Activated CD8-positive, alpha-beta memory T cell treated with anti-CD3 and anti-CD28 coated beads, Interleukin-2, amount 50 U/mL, for 1 hour (primary cell): ENCODE results near the gene SMAP2.
"Not testable (repeated sequence)": the region's sequence is repeated elsewhere in the genome, so short reads cannot be mapped to it uniquely, and the experiment has no call there.

Source experiments
- DNase-seq: peaks from one replicate; pipeline ENCODE4 v3.0.0-alpha.2; 2020; ENCODE audit errors: extremely low read depth

Gene SMAP2

DNA sequence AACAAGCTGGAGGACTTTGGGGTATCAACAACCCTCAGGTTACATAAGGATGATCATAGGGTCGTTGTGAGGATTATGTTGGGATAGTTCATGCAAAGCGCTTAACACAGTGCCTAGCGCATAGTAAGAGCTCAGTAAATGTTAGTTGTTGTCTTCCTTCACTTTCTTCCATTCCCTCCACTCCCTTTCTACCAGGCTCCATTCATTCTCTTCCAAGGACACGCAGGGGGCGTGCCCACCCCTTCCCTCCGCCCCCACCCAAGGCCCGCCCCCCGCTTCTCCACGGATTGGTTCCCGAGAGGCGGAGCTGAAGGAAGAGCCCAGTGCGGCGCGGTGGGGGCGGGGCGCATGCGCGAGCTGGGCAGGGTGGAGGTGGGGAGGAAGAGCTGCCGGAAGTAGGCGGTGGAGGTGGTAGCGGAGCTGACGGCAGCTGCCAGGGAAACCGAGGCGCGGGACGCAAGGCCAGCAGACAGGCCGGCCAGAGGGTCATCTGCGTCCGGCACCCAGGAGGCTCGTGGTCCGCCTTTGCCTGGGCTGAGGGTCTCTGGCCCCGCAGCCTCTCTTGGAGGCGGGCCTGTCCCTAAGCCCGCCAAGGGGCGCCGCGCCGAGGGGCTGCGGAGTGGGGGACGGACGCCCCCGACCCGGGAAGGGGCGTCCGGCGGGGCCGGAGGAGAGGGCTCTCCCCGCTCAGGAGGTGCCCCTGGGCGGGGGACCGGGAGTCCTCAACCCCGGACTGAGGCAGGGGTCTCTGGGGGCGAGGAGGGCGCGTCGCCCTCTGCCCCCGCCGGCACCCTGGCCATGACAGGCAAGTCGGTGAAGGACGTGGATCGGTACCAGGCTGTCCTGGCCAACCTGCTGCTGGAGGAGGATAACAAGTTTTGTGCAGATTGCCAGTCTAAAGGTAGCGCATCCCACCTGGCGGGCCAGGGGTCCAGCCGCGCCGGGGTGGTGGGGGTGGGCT lies at the start of gene SMAP2:
Gene SMAP2 (plus strand): TSS at position 405 of the 961 bp plus-strand sequence. CDS start 394 bp downstream, at position 799.
- DNase-seq = peak; percentile 86

DNA sequence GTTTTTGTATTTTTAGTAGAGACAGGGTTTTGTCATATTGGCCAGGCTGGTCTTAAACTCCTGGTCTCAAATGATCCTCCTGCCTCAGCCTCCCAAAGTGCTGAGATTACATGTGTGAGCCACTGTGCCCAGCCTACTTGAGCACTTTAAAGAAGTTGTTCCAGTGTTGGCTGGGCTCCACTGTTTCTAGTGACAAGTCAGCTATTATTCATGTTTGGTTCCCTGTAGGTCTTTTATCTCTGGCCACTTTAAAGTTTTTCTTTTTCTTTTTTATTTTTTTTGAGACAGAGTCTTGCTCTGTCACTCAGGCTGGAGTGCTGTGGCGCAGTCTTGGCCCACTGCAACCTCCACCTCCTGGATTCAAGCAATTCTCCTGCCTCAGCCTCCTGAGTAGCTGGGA lies 42.1 kb upstream of the SMAP2 start:
- not testable (repeated sequence) for DNase-seq

DNA sequence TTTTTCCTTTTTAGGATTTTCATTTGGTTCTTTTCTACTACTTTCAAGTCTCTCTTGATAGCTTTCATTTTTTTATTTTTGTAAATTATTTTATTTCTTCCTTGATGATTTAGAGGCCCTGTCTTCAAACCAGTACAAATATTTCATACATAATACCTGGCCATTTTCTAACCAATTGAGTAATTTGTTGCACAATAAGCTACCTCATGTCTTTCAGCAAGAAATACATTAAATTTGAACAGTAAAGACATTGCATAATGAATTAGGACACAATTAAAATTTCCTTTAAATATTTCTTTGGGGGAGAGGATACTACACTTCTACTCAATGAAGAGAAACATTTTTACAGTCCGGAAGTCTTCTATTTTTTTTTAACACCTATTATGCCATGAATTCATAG lies 40.8 kb upstream of the SMAP2 start:
- DNase-seq = no peak

DNA sequence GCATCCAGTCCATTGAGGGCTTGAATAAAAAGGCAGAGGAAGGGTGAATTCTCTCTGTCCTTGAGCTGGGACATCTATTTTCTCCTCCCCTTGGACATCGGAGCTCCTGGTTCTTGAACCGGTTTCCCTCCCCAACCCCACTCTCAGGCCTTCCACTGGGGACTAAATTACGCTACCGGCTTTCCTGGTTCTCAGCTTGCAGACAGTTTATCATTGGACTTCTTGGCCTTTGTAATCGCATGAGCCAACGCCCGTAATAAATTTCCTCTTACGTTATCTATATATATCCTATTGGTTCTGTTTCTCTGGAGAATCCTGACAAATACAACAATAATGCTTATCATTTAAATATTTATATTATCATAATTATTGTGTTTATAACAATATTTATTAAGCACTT lies 36.1 kb upstream of the SMAP2 start:
- DNase-seq = no peak

DNA sequence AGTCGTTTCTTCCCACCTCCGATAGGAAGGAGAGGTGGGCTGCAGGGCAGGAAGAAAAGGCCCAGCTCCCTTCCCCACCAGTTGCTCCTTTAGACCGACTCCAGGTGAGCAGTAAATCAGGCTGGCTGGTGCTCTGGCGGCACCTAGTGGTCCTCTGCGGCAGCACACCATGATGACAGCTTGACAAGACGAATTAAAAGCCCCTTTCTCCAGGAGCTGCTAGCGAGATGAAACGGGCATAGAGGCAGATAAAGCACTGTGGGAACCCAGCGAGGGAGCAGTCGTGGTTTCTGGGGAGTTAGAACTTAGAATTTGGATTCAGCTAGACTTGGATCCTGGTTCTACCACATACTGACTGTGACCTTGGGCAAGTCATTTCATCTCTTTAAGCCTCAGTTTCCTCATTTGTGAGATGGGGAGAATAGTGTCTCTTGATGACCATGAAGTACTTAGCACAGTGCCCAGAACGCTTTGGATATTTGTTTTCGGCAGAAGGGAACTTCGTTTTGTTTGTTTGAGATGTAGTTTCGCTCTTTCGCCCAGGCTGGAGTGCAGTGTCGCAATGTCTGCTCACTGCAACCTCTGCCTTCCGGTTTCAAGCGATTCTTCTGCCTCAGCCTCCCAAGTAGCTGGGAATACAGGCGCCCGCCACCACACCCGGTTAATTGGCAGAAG lies 34.6 kb upstream of the SMAP2 start:
- DNase-seq = peak; percentile 63

DNA sequence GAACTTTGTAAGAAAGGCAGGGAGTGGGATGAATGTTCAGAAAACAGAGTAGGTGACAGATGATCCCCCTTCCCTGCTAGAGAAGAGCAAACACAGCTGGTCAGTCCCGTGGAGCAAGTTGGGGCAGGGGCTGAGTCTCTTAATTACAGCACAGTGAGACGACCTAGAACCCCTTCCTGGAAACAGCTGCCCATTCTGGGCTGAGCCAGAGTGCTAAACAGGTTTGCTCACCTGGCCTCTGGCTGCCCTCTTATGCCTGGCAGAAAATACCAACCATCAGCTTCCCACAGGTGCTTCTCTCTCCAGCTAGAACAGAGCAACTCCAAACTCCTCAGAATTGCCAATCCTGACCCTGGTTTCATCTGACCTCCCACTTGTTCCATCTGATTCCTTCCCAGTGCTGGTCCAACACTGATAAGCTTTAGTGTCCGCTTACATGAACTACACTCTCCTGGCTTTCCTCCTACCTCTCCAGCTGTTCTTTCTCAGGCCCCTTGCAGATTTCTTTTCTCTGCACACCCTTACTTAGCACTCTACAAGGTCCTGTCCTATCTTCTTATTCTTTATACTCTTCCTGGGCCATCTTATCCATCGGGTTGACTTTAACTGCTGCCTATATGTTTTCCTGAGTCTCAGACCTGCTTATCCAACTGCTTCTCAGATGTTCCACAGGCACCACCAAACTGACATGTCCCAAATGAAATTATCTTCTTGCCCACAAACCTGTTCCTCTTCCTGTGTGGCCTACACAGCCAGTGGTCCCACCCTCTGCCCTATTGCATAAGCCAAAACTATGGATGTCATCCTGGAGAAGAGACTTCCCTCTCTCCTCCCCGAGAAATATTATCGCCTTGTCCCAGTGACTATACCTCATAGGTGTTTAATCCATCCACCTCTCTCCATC lies 33.9 kb upstream of the SMAP2 start:
- DNase-seq = no peak

DNA sequence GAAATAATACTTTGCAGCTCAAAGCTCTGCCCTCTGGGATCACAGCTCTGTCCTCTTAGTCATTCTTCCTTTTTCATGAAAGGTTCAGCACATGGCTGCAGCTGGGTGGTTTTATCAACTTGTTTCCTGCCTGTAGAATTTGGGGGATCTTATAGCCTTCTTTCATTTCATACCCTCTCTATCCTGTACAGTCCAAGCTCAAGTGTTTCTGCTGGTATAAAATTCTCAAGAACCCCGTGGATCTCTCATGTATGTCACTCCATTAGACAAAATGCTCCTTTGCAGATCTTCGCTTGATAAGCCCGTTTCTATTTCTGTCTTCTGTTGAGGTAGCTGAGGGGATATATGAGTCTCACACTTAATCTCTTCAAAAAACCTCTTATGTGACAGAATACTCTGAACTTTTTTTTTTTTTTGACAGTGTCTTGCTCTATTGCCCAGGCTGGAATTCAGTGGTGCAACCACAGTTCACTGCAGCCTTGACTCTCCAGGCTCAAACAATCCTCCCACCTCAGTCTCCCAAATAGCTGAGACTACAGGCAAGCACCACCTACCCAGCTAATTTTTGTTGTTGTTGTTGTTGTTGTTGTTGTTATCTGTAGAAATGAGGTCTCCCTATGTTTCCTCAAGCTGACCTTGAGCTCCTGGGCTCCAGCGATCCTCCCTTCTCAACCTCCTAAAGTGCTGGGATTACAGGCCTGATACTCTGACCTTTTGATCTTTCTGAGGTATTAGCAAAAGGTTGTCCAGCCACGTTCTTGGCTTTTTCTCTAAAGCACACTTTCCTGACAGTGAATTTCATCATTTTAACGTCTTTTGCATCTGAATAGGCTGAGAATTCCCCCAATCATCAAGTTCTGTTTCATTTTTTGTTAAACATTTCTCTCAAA lies 31.8 kb upstream of the SMAP2 start:
- DNase-seq = no peak

DNA sequence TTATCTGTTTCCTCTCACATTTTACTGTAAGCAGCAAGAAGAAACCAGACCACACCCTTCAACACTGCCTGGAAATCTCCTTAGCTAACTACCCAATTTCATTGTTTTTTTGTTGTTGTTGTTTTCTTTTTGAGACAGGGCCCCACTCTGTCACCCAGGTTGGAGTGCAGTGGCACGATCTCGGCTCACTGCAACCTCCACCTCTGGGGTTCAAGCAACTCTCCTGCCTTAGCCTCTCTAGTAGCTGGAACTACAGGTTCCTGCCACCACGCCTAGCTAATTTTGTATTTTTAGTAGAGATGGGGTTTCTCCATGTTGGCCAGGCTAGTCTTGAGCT lies 31.2 kb upstream of the SMAP2 start:
- DNase-seq = not testable (repeated sequence)

DNA sequence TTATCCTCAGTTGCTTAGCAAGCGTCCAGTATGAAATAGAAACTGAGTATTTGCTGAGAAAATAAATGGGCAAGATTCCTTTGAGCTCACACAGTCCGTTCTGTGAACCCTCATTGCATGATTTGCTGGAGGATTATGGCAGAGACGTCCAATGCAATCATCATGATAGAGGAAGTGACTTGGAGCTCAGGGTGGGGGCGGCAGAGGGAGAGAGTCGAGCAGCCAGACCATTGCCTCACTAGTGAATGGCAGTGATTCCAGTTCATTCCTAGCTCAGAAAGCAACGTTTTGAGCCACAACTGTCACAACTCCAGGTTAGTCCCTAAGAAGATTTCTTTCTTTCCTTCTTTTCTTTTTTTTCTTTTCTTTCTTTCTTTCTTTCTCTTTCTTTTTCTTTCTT lies 28.9 kb upstream of the SMAP2 start:
- DNase-seq = no peak

DNA sequence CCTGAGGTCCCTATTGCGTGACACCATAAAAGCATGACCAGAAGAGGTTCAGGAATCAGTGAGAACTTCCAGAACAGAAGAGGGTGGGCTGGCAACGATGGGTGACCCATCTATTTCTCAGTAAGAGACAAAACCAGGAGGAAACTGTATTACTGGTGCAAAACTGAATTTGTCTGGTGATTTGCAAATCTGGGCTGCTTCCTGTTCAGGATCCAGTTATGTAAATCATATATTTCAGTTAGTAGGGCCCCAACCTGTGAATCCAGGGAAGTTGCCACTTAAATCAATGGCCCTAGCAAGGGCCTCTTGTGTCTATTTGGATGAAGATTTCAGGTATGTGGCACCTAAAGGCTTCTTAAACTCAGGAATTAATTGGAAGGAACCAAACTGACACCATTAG lies 23.1 kb upstream of the SMAP2 start:
- no peak for DNase-seq

DNA sequence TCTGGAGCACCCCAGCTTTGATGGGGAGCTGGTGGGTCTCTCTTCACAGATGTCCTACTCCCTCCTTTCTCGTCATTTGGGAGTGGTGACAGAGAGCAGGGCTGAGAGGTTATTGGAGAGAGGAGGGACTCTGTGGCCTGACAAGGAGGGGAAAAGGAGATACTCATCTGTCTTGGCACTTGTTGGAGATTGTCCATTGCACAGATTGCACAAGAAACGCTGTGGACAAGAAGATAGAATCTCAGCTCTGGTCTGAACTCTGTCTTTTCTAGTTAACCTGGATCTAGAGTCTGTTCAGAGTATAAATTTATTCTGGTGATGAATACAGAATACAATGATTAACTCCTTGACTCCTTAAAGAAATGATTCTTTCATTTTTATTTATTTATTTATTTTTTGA lies 22.4 kb upstream of the SMAP2 start:
- DNase-seq = no peak

DNA sequence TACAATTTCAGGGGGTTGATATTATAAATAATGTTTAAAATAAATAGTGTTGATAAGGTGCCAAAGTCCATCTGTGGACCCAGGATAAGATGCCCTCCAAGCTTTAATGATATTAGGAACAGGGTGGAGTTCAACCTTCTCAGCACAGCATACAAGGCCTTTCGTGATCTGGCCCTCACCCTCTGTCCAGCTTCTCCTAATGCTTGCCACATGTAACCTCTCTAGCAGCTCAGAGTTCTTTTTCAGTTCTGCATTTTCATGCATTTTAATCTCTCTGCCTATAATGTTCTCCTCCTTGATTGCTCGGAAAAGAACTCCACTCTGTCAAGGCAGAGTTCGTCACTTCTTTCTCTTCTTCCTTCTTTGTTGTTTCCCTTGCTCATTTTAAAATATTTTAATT lies 21.4 kb upstream of the SMAP2 start:
- no peak for DNase-seq

DNA sequence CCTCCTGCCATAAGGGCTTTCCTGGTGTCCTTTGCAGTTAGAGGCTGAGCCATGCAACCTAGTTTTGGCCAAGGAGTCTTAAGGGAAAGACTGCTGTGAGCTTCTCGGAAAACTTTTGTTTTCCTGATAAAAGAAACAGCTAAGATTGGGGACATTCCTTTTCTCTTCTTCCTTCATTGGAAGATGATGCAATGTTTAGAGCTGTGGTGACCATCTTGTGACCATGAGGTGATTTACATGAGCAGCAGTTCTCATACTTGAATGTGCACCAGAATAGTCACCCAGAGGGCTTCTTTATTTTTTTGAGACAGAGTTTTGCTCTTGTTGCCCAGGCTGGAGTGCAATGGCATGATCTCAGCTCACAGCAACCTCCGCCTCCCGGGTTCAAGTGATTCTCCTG lies 20.4 kb upstream of the SMAP2 start:
- DNase-seq = no peak

DNA sequence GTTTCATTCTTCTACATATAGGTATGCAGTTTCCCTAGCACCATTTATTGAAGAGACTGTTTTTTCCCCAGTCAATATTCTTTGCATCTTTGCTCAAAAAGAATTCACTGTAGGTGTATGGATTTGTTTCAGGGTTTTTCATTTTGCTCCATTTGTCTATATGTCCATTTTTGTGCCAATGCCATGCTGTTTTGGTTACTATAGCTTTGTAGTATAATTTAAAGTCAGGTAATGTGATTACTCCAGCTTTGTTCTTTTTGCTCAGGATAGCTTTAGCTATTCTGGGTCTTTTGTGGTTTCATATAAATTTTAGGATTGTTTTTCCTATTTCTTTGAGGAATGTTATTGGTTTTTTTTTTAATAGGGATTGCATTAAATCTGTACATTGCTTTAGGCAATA lies 15.9 kb upstream of the SMAP2 start:
- no peak for DNase-seq

DNA sequence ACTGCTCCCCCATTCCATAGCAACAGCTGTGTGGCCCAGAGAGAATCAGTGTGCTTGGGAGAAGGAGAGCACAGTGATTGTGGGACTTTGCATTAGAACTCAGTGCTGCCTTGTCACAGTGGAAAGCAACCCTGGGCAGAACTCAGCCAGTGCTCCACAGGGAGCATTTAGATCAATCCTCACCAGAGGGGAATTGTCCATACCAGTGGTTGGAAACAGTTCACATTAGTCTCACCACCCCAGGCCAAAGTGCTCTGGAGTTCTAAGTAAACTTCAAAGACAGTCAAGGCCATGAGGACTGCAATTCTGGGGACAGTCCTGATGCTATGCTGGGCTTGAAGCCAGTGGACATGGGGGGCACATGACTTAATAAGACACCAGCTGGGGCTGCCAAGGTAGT lies 12.9 kb upstream of the SMAP2 start:
- DNase-seq = no peak

DNA sequence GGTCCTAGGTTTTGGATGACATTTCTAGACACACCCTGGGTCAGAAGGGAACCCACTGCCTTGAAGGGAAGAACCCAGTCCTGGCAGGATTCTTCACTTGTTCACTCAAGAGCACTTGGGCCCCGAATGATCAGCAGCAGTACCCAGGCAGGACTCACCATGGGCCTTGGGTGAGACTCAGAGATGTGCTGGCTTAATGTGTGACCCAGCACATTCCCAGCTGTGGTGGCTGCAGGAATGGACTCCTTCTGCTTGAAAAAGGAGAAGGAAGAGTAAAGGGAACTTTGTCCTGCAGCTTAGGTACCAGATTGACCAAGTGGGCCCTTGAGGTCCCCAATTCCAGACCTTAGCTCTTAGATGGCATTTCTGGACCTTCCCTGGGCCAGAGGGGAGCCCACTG lies 12.3 kb upstream of the SMAP2 start:
- no peak for DNase-seq

DNA sequence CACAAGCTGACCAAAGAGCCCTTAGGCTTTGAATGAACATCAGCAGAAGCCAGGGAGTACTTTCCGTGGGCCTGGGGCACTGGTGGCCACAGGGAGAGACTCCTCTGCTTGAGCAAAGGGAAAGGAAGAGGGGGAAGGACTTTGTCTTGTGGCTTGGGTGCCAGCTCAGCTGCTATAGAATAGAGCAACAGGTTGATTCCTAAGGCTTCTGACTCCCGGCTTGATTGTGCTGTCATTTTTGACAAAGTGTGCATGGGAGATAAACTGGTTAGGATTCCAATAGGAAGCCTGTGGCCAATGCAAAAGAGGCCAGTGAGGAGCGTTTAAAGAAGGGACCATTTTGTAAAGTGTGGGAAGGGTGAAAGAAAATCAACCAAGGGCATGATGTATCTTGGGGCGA lies 11.9 kb upstream of the SMAP2 start:
- DNase-seq = no peak

DNA sequence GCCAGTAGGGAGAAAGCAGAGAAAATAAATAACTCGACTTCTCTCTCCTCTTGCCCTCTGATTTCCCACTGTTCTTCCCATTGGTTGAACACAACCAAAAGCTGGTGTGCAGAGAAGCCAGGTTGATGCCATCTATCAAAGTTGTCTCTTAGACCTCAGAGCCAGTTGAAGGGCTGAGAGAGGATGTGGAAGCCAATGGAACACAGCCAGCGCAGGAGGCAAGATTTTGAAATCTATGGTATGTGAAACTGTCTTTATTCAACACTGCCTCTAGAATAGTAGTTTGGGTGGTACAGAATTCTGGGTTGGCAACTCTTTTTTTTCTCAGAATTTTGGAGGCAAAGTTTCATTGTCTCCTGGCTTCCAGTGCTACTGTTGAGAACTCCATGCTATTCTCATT lies 11.3 kb upstream of the SMAP2 start:
- no peak for DNase-seq

DNA sequence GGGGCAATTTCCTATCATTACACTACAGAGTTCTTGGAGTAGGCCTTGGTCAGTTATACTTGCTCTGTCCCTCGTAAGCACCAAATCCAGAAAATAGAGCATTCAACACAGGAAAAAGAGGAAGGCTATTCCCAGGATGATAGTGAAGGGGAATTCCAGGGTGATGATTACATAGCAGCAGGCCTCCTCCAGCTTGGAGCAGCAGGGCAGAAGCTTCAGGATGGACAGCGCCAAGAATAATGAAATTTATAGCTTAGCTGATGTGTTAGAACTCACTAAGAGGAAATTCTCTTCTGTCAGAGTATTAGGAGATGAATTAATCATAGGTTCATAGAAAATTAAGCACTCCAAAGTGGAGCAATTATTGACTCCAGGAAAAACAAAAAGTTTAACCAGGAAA lies 10.8 kb upstream of the SMAP2 start:
- DNase-seq = no peak

DNA sequence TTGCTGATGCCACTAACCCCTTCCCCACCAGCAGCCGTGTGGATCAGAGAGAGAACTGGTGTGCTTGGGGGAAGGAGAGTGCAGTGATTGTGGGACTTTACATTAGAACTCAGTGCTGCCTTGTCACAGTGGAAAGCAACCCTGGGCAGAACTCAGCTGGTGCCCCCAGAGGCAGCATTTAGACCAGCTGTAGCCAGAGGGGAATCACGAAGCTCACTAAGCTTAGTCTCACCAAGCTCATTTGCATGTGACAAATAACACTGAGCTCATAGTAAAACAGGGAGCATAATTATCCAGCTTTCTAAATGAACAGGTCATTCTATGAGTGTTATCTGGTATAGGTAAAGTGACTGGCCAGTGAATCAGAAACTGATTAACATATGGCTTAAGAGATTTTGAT lies 9.8 kb upstream of the SMAP2 start:
- no peak for DNase-seq

DNA sequence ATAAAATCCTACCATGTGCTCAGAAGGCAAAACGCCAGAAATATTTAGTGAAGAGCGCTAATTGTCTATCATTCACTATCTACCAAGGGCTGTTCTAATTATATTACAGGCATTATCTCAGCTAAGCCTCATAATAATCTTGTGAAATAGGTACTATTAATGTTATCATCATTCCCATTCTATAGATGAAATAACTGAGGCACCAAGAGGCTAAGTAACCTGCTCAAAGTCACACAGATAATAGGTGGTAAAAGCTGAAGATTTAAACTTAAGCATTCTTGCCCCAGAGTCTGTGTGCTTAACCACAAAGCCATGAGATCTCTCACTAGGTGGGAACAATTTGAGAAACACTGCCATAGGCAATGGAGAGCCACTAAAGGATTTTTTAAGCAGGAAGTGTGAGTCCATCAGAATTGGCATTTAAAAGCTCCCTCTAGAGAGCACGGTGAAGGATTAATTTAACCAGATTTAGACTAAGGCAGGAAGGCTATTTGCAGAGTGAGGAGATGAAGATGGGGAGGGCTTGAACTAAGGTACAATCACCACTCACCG lies 1.7 kb upstream of the SMAP2 start:
- DNase-seq = no peak
